NT2/D1 (cell line): ENCODE results near the gene HDAC10.

ENCODE experiments used
- DNase-seq: peaks from one replicate; pipeline ENCODE4 v3.0.0-alpha.2; 2011; ENCODE audit warnings: low read depth, low spot score
- H3K27me3 ChIP-seq: 2 replicates; pipeline ENCODE4 v1.6.0; 2011; ENCODE audit warnings: mild to moderate bottlenecking; ENCODE audit not compliant: insufficient read length, insufficient read depth
- H3K36me3 ChIP-seq: 2 replicates; pipeline ENCODE4 v1.6.1; 2011; ENCODE audit warnings: mild to moderate bottlenecking, low read length, mixed read lengths; ENCODE audit not compliant: insufficient read depth, insufficient read length
- H3K4me1 ChIP-seq: 2 replicates; pipeline ENCODE4 v1.5.1; 2011; ENCODE audit not compliant: insufficient read depth, insufficient read length
- H3K4me3 ChIP-seq: 2 replicates; pipeline ENCODE4 v1.5.1; 2011; ENCODE audit warnings: low read depth; ENCODE audit not compliant: insufficient read length
- H3K9ac ChIP-seq: 2 replicates; pipeline ENCODE4 v1.6.0; 2011; ENCODE audit warnings: low read depth; ENCODE audit not compliant: insufficient read length
- H3K9me3 ChIP-seq: 2 replicates; pipeline ENCODE4 v1.5.1; 2011; ENCODE audit warnings: mild to moderate bottlenecking, low read length; ENCODE audit not compliant: insufficient read depth
- SUZ12 ChIP-seq: IDR thresholded peaks from 2 replicates; pipeline ENCODE4 v1.6.1; 2011; ENCODE audit not compliant: insufficient read length, insufficient read depth; ENCODE audit errors: extremely low read depth
- YY1 ChIP-seq: IDR thresholded peaks from 2 replicates; pipeline ENCODE4 v1.6.1; 2011; ENCODE audit not compliant: insufficient read length, insufficient read depth
- ZNF274 ChIP-seq: IDR thresholded peaks from 2 replicates; pipeline ENCODE4 v1.6.1; 2011; ENCODE audit warnings: mild to moderate bottlenecking, low read depth, low read length

Gene HDAC10

DNA sequence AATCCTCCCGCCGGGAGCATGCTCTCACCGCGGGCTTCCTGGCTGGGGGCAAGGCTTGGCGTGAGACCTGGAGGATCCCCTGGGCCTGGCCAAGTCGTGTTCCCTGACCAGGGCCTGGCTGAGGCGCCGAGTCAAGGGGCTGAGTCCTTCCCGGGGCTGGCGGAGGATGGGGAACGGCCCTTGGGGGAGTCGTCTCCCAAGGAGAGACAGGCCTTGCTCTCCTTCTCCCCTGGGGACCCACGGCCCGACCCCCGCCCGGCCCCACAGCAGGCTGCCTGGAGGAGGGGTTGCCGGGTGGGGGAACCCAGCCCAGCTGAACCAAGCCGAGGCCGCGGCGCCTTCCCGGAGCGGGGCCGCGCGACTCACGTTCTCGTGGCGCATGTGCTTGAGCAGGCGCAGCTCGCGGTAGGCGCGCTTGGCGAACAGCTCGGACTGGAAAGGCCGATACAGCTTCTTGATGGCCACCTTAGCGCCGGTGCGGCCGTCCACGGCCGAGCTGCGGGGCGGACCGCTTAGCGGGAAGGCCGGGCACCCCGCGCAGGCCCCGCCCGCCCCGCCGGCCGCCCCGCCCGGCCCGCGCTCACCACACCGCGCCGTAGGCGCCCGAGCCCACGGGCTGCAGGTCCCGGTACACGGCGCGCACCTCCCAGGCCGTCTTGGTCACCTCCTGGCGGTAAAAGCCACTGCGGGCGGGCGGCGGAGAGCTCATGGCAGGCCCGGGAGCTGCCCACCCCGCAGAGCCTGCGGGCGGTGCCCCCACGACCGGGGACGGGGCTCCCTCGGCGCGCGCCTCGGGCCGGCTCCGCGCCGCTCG is 9.9 kb upstream of the HDAC10 start:
- no peak for DNase-seq
- Histone ChIP-seq H3K4me3 (peak overlapping the region; percentile 56), H3K36me3 (peaks cover 5% of the 10 kb centered on the region), H3K9ac (peak overlapping the region; percentile 80), H3K27me3 (peaks cover 4% of the 10 kb centered on the region), H3K4me1 (peaks cover 19% of the 10 kb centered on the region), H3K9me3 (no peaks in the 10 kb centered on the region)
- TF ChIP-seq YY1, result no peak
- no peak for TF ChIP-seq ZNF274
- TF ChIP-seq SUZ12, result no peak

- no peak for DNase-seq
- no peak for TF ChIP-seq ZNF274
- no peak for TF ChIP-seq SUZ12
- no peak for TF ChIP-seq YY1
- Histone ChIP-seq H3K9ac (peak overlapping the region; percentile 80), H3K4me1 (peaks cover 19% of the 10 kb centered on the region), H3K9me3 (no peaks in the 10 kb centered on the region), H3K36me3 (peaks cover 5% of the 10 kb centered on the region), H3K27me3 (peaks cover 2% of the 10 kb centered on the region), H3K4me3 (peak overlapping the region; percentile 56)
These were observed 9.4 kb upstream of the HDAC10 start for GRCh38 chr22:50260434-50260800.

DNA sequence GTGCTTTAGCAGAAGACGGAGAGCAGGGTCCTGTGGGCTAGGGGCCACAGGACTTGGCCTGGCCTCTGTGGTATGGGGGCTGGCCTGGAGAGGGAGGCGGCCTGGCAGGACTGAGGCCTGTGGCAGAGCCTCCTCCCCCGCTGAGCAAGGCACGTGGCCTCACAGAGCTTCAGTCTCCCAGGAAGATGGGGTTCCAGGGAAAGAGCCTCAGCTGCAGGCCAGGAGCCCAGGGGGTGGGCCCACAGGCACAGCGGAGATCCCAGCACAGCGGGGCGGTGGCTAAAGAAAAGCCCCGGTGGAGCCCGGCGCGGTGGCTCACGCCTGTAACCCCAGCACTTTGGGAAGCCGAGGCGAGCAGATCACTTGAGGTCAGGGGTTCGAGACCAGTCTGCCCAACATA is 8.2 kb upstream of the HDAC10 start:
- peaks cover 19% of the 10 kb centered on the region for H3K4me1 ChIP-seq
- TF ChIP-seq ZNF274 (no peak), YY1 (no peak), SUZ12 (no peak)
- no peaks in the 10 kb centered on the region for H3K9me3 ChIP-seq
- H3K4me3 ChIP-seq, result no peak overlapping the region
- peaks cover 5% of the 10 kb centered on the region for H3K36me3 ChIP-seq
- H3K27me3 ChIP-seq, result no peaks in the 10 kb centered on the region
- H3K9ac ChIP-seq, result no peak overlapping the region
- DNase-seq, result no peak

- Histone ChIP-seq H3K4me3 (no peak overlapping the region), H3K4me1 (peaks cover 19% of the 10 kb centered on the region), H3K9me3 (no peaks in the 10 kb centered on the region), H3K36me3 (peaks cover 10% of the 10 kb centered on the region), H3K9ac (peak overlapping the region; percentile 17), H3K27me3 (no peaks in the 10 kb centered on the region)
- no peak for DNase-seq
- no peak for TF ChIP-seq YY1
- TF ChIP-seq ZNF274, result no peak
- TF ChIP-seq SUZ12, result no peak
These were observed 7.6 kb upstream of the HDAC10 start for GRCh38 chr22:50258361-50259292.

DNA sequence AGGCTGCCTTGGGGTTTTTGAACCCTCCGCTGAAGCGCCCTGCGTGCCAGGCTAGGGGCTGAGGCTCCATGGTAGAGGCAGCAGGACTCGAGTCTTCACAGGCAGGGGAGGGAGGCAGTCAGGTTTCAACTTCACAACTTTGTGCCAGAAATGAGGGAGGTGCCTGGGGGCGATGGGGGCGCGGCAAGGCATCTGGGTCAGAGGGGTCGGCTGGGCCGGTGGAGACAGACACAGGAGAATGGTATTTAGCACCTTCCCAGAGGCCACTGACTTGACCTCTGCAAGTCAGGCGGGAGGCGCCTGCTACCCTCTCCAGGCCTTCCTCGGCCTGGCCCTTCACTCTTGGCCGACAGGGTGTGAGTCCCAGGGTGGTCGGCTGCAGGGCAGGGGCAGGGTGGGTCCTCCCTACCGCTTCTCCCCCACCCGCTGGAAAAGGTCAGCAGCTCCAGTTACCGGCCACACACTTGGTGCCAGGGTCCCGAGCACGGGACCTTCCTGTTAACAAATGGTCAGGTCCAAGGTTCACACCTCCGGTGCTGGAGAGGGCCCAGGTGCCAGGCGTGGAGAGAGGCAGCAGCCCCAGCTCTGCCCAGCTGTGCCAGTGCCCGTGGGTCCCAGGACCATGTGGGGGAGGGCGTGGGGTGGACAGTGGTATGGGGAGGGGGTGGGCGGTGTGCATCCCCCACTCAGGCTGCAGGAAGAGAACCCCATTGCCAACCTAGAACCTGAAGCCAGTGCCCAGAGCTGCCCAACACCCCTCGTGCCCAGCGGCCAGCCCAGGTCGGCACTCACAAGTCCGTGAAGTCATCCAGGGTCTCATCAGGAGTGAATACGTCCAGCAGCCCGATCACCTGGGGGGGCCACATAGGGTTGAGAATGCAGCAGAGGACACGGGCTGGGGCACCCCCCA is 6.6 kb upstream of the HDAC10 start:
- Histone ChIP-seq H3K4me3 (no peak overlapping the region), H3K36me3 (peaks cover 15% of the 10 kb centered on the region), H3K9me3 (no peaks in the 10 kb centered on the region), H3K9ac (no peak overlapping the region), H3K4me1 (peaks cover 13% of the 10 kb centered on the region), H3K27me3 (no peaks in the 10 kb centered on the region)
- no peak for TF ChIP-seq YY1
- no peak for TF ChIP-seq ZNF274
- no peak for TF ChIP-seq SUZ12
- DNase-seq, result no peak

DNA sequence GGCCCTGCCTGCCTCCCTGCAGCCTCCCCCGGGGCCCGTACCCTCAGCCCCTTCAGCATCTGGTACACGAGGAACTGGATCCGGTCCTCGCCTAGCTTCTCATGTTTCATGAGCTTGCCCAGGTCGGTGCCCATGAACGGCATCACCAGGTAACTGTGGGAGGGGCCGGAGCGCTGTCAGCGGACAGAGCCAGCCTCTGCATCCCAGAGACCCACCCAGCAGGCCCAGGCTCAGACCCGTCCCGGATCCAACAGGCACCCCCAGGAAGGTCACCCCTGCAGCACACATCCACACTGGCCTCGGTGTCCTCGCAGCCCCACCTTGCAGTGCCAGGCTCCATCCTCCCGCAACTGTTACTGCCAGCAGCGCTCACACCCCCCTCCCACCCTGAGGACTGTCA is 6.0 kb upstream of the HDAC10 start:
- Histone ChIP-seq H3K36me3 (peaks cover 15% of the 10 kb centered on the region), H3K27me3 (no peaks in the 10 kb centered on the region), H3K9me3 (no peaks in the 10 kb centered on the region), H3K4me1 (peaks cover 11% of the 10 kb centered on the region), H3K9ac (no peak overlapping the region), H3K4me3 (no peak overlapping the region)
- DNase-seq, result no peak
- TF ChIP-seq YY1 (no peak), SUZ12 (no peak), ZNF274 (no peak)
